Testis (tissue), 2 donors: Measurements from ENCODE around the gene TTC28.
"Not testable (repeated sequence)": the region's sequence is repeated elsewhere in the genome, so short reads cannot be mapped to it uniquely, and the experiment has no call there.

ENCODE experiments used
- CTCF ChIP-seq, 3 experiments: fragments of 450-650 bp in 2 of 3; fragments of 200-600 bp in 1 of 3; sonication (generic) in 1 of 3; IDR thresholded peaks; one replicate each; pipeline ENCODE4 v1.5.1; 2016 to 2019; ENCODE audit warnings: antibody characterized with exemption in 3 of 3, mild to moderate bottlenecking in 2 of 3, moderate library complexity in 1 of 3
- POLR2A ChIP-seq: fragments of 450-650 bp; IDR thresholded peaks from one replicate; pipeline ENCODE4 v1.6.1; 2017; ENCODE audit warnings: antibody characterized with exemption, mild to moderate bottlenecking, moderate library complexity

- not testable (repeated sequence) for TF ChIP-seq CTCF (IDR thresholded peaks at IDR 0.05); POLR2A
Measured at GRCh38 chr22:28463408-28463807, 216.2 kb downstream of the TTC28 start.
